ENCODE results near the gene COL4A2. TPM values are rescaled to one million over a fixed set of nuclear protein-coding genes. Genes with fewer than 3 reads are reported as not detected.

The COL4A2 gene
- total RNA-seq, 1 experiment from 2014 or later = 1.6 TPM

- Histone ChIP-seq H3K4me2 (ENCODE audit: low read length) (no peak overlapping the region), H2AFZ (ENCODE audit: low read depth, low read length, poor library complexity, severe bottlenecking) (no peak overlapping the region), H3K36me3 (ENCODE audit: control insufficient read depth in 1 of 2, insufficient read depth in 2 of 2, low read length in 2 of 2) (no peaks in the 10 kb centered on the region), H3K9me3 (ENCODE audit: control insufficient read depth in 1 of 2, insufficient read depth in 1 of 2, low read depth in 1 of 2, low read length in 2 of 2) (no peaks in the 10 kb centered on the region), H3K27ac (ENCODE audit: low read depth, low read length) (no peak overlapping the region), H3K4me1 (ENCODE audit: control insufficient read depth in 1 of 2, insufficient read depth in 2 of 2, low read length in 2 of 2) (peaks cover 11 to 27% of the 10 kb centered on the region in 2 experiments), H3K79me2 (ENCODE audit: insufficient read depth, low read length) (no peaks in the 10 kb centered on the region), H3K27me3 (ENCODE audit: insufficient read depth, low read length) (no peaks in the 10 kb centered on the region), H3K9me2 (ENCODE audit: insufficient read depth) (no peaks in the 10 kb centered on the region), H4K20me1 (ENCODE audit: insufficient read depth) (no peaks in the 10 kb centered on the region), H3K9ac (ENCODE audit: low read length) (no peak overlapping the region), H3K4me3 (replicated peaks in 1 of 2; ENCODE audit: low read depth in 1 of 2, low read length in 2 of 2) (no peak overlapping the region)
- DNase-seq (ENCODE audit: low read depth, low spot score) (no peak), ATAC-seq (no peak)
- ChIA-PET CTCF (no interaction called here), RAD21 (ENCODE audit: low non-redundant PET in 1 of 2, low total read pairs in 2 of 2, uncharacterized antibody in 2 of 2, unreplicated experiment in 2 of 2) (no interaction called here), POLR2A (no interaction called here)
- TF ChIP-seq CTCF (IDR thresholded peaks at IDR 0.05 in 2 of 3, conservative IDR thresholded peaks at IDR 0.05 in 1 of 3; ENCODE audit: borderline replicate concordance in 1 of 3, insufficient read depth in 1 of 3, low read depth in 2 of 3, low read length in 2 of 3) (no peak), SP1 (IDR thresholded peaks at IDR 0.05; ENCODE audit: low read depth) (no peak), EGR1 (IDR thresholded peaks at IDR 0.05; ENCODE audit: low read depth) (no peak), CBX3 (IDR thresholded peaks at IDR 0.05; ENCODE audit: low read depth) (no peak), SRF (IDR thresholded peaks at IDR 0.05; ENCODE audit: low read depth) (no peak), ATF3 (IDR thresholded peaks at IDR 0.05) (no peak), TCF7L2 (IDR thresholded peaks at IDR 0.05; ENCODE audit: borderline replicate concordance, extremely low read depth, insufficient read depth, insufficient read length) (no peak), POLR2AphosphoS5 (IDR thresholded peaks at IDR 0.05; ENCODE audit: low read depth, low read length) (no peak), ZFX (IDR thresholded peaks at IDR 0.05) (no peak), EZH2 (IDR thresholded peaks at IDR 0.05) (no peak), RAD21 (IDR thresholded peaks at IDR 0.05; ENCODE audit: low read depth) (no peak), ZBTB33 (IDR thresholded peaks at IDR 0.05; ENCODE audit: extremely low read depth, insufficient replicate concordance, low read length) (no peak)
- intact Hi-C loops (cut with micrococcal nuclease) = no loop called here
- BruUV-seq (replicated peaks) = no TSS peak
These were observed 202.4 kb downstream of the COL4A2 start for GRCh38 chr13:110509478-110509926.
